DOHH2 (cell line): ENCODE measurements around the gene IPO11.
"Not testable (repeated sequence)": the region's sequence is repeated elsewhere in the genome, so short reads cannot be mapped to it uniquely, and the experiment has no call there.

Experiments used
- H3F3A ChIP-seq: fragments of 200-600 bp; sonication (generic), shearing (Covaris generic); 2 replicates; pipeline ENCODE4 v1.6.0; 2016; ENCODE audit warnings: antibody characterized with exemption, mild to moderate bottlenecking; ENCODE audit not compliant: control insufficient read depth, insufficient read depth
- H3K27ac ChIP-seq: fragments of 200-600 bp; sonication (generic); 2 replicates; pipeline ENCODE4 v1.5.1; 2014; ENCODE audit warnings: low read depth, mild to moderate bottlenecking, low read length, moderate library complexity
- H3K27me3 ChIP-seq: fragments of 200-600 bp; sonication (generic); 2 replicates; pipeline ENCODE4 v1.6.1; 2014; ENCODE audit warnings: mild to moderate bottlenecking, low read length, mixed read lengths; ENCODE audit not compliant: control insufficient read depth
- H3K36me3 ChIP-seq: fragments of 200-600 bp; sonication (generic); 2 replicates; pipeline ENCODE4 v1.6.1; 2014; ENCODE audit warnings: mild to moderate bottlenecking, low read length, moderate library complexity, mixed read lengths; ENCODE audit not compliant: control insufficient read depth
- H3K4me1 ChIP-seq: fragments of 200-600 bp; sonication (generic); 2 replicates; pipeline ENCODE4 v1.6.1; 2014; ENCODE audit warnings: mild to moderate bottlenecking, low read length, mixed read lengths; ENCODE audit not compliant: control insufficient read depth
- H3K4me2 ChIP-seq: fragments of 200-600 bp; sonication (generic); 2 replicates; pipeline ENCODE4 v1.6.0; 2014; ENCODE audit warnings: mild to moderate bottlenecking, low read length, moderate library complexity
- H3K4me3 ChIP-seq: fragments of 200-600 bp; sonication (generic); 2 replicates; pipeline ENCODE4 v1.5.1; 2014; ENCODE audit warnings: mild to moderate bottlenecking, low read length, mixed read lengths
- H3K79me2 ChIP-seq: fragments of 200-600 bp; sonication (generic); 2 replicates; pipeline ENCODE4 v1.6.1; 2014; ENCODE audit warnings: mild to moderate bottlenecking, low read length, mixed read lengths; ENCODE audit not compliant: control insufficient read depth
- H3K9me2 ChIP-seq: fragments of 200-600 bp; sonication (generic); replicated peaks from 2 replicates; pipeline ENCODE4 v1.6.1; 2014; ENCODE audit warnings: mild to moderate bottlenecking, low read length, mixed read lengths; ENCODE audit not compliant: control insufficient read depth
- H3K9me3 ChIP-seq: fragments of 200-600 bp; sonication (generic); 2 replicates; pipeline ENCODE4 v1.6.1; 2014; ENCODE audit warnings: antibody characterized with exemption, low read length, mixed read lengths; ENCODE audit not compliant: control insufficient read depth, insufficient read depth
- H4K20me1 ChIP-seq: fragments of 200-600 bp; sonication (generic); 2 replicates; pipeline ENCODE4 v1.6.0; 2014; ENCODE audit warnings: low read depth, mild to moderate bottlenecking, antibody characterized with exemption, low read length, moderate library complexity; ENCODE audit not compliant: control insufficient read depth, insufficient read depth
- CTCF ChIP-seq: fragments of 200-600 bp; sonication (generic); IDR thresholded peaks from one replicate; pipeline ENCODE4 v1.5.1; 2014; ENCODE audit warnings: antibody characterized with exemption, mild to moderate bottlenecking, low read depth, low read length; ENCODE audit not compliant: poor library complexity, severe bottlenecking
- EZH2phosphoT487 ChIP-seq: fragments of 200-600 bp; sonication (generic); IDR thresholded peaks from 2 replicates; pipeline ENCODE4 v1.6.1; 2017; ENCODE audit warnings: borderline replicate concordance, mild to moderate bottlenecking, antibody characterized with exemption, low read length, moderate library complexity, mixed read lengths

Gene IPO11

GRCh38 chr5:62502456-62503101 lies 90.0 kb downstream of the IPO11 start:
- Histone ChIP-seq H3K9me2 (no peaks in the 10 kb centered on the region), H3K9me3 (no peaks in the 10 kb centered on the region), H3K27ac (peak overlapping the region; percentile 23; the same call in 1 of the 2 replicates), H3F3A (0 out of 2 replicates have a peak, but pooled peaks cover 8% of the 10 kb centered on the region), H4K20me1 (no peaks in the 10 kb centered on the region), H3K4me3 (no peak overlapping the region), H3K4me1 (peaks cover 36% of the 10 kb centered on the region), H3K79me2 (no peaks in the 10 kb centered on the region), H3K27me3 (no peaks in the 10 kb centered on the region), H3K36me3 (peaks cover 43% of the 10 kb centered on the region), H3K4me2 (peak overlapping the region; percentile 36)
- TF ChIP-seq CTCF (no peak), EZH2phosphoT487 (no peak)

GRCh38 chr5:62504129-62504528 lies 91.6 kb downstream of the IPO11 start:
- no peak overlapping the region for H3K4me3 ChIP-seq
- TF ChIP-seq CTCF, result no peak
- no peak for TF ChIP-seq EZH2phosphoT487
- peaks cover 42% of the 10 kb centered on the region for H3K36me3 ChIP-seq
- H3K27ac ChIP-seq, result no peak overlapping the region
- no peaks in the 10 kb centered on the region for H3K9me2 ChIP-seq
- no peaks in the 10 kb centered on the region for H4K20me1 ChIP-seq
- H3K9me3 ChIP-seq, result no peaks in the 10 kb centered on the region
- 0 out of 2 replicates have a peak, but pooled peaks cover 8% of the 10 kb centered on the region for H3F3A ChIP-seq
- H3K4me1 ChIP-seq, result peaks cover 36% of the 10 kb centered on the region
- H3K79me2 ChIP-seq, result no peaks in the 10 kb centered on the region
- H3K27me3 ChIP-seq, result no peaks in the 10 kb centered on the region
- H3K4me2 ChIP-seq, result no peak overlapping the region

- no peak overlapping the region for H3K27ac ChIP-seq
- peaks cover 31% of the 10 kb centered on the region for H3K4me1 ChIP-seq
- no peaks in the 10 kb centered on the region for H3K9me3 ChIP-seq
- TF ChIP-seq CTCF (no peak), EZH2phosphoT487 (no peak)
- H3K4me2 ChIP-seq, result peak overlapping the region; percentile 0; the same call in 1 of the 2 replicates
- no peaks in the 10 kb centered on the region for H3K27me3 ChIP-seq
- peaks cover 50% of the 10 kb centered on the region for H3K36me3 ChIP-seq
- no peak overlapping the region for H3K4me3 ChIP-seq
- H4K20me1 ChIP-seq, result no peaks in the 10 kb centered on the region
- no peaks in the 10 kb centered on the region for H3K79me2 ChIP-seq
- H3K9me2 ChIP-seq, result no peaks in the 10 kb centered on the region
- 0 out of 2 replicates have a peak, but pooled peaks cover 8% of the 10 kb centered on the region for H3F3A ChIP-seq
These were observed 94.3 kb downstream of the IPO11 start for GRCh38 chr5:62506659-62507460.

GRCh38 chr5:62508760-62509159 lies 96.2 kb downstream of the IPO11 start:
- not testable (repeated sequence) for H3K9me2 ChIP-seq, H3K4me3 ChIP-seq
- peaks cover 18% of the 10 kb centered on the region for H3K4me1 ChIP-seq

More at GRCh38 chr5:62508760-62509159, 96.2 kb downstream of the IPO11 start:
- peaks cover 44% of the 10 kb centered on the region for H3K36me3 ChIP-seq
- not testable (repeated sequence) for H3F3A ChIP-seq, H3K27me3 ChIP-seq, H3K27ac ChIP-seq, H4K20me1 ChIP-seq, H3K79me2 ChIP-seq, H3K4me2 ChIP-seq, H3K9me3 ChIP-seq
